KMS-11 (cell line): ENCODE measurements around the gene DIPK1B.
A peak's percentile ranks its signal among the peaks of the same experiment; 100 is the strongest.

Experiments
- H2AFZ ChIP-seq: fragments of 200-600 bp; sonication (generic); 2 replicates; pipeline ENCODE4 v1.6.1; 2016; ENCODE audit warnings: antibody characterized with exemption, mixed run types, low read depth
- H3K27ac ChIP-seq: fragments of 200-600 bp; sonication (generic); 2 replicates; pipeline ENCODE4 v1.6.1; 2016; ENCODE audit warnings: mild to moderate bottlenecking, mixed run types
- H3K27me3 ChIP-seq: fragments of 200-600 bp; sonication (generic); 2 replicates; pipeline ENCODE4 v1.6.1; 2017; ENCODE audit warnings: mild to moderate bottlenecking, low read depth, mixed run types, moderate library complexity; ENCODE audit not compliant: insufficient read depth
- H3K36me3 ChIP-seq: fragments of 200-600 bp; sonication (generic); 2 replicates; pipeline ENCODE4 v1.6.1; 2017; ENCODE audit warnings: mild to moderate bottlenecking, mixed run types; ENCODE audit not compliant: insufficient read depth
- H3K4me1 ChIP-seq: fragments of 200-600 bp; sonication (generic); 2 replicates; pipeline ENCODE4 v1.6.1; 2016; ENCODE audit warnings: mild to moderate bottlenecking, low read depth, mixed run types; ENCODE audit not compliant: poor library complexity, severe bottlenecking
- H3K4me2 ChIP-seq: fragments of 200-600 bp; sonication (generic); 2 replicates; pipeline ENCODE4 v1.7.0; 2016; ENCODE audit warnings: mild to moderate bottlenecking, mixed run types
- H3K4me3 ChIP-seq: fragments of 200-600 bp; sonication (generic); IDR thresholded peaks from 2 replicates; pipeline ENCODE4 v1.6.1; 2017; ENCODE audit warnings: low read depth, low read length, mixed read lengths; ENCODE audit not compliant: insufficient read depth
- H3K79me2 ChIP-seq: fragments of 200-600 bp; sonication (generic); 2 replicates; pipeline ENCODE4 v1.6.1; 2016; ENCODE audit warnings: low read depth, mixed run types; ENCODE audit not compliant: insufficient read depth
- H3K9ac ChIP-seq: fragments of 200-600 bp; sonication (generic); 2 replicates; pipeline ENCODE4 v1.6.1; 2016; ENCODE audit warnings: mild to moderate bottlenecking, mixed run types
- H4K20me1 ChIP-seq: fragments of 200-600 bp; sonication (generic); 2 replicates; pipeline ENCODE4 v1.6.1; 2016; ENCODE audit warnings: mild to moderate bottlenecking, mixed run types; ENCODE audit not compliant: insufficient read depth
- TF ChIP-seq, protein P1 (sequence below): fragments of 200-600 bp; sonication (generic); conservative IDR thresholded peaks from 2 replicates; pipeline ENCODE4 v1.6.1; 2017; ENCODE audit warnings: low read depth, mild to moderate bottlenecking, antibody characterized with exemption, low read length, moderate library complexity, mixed read lengths

DIPK1B gene

GRCh38 chr9:136724772-136725171 is 12.4 kb downstream of the DIPK1B start:
- no peaks in the 10 kb centered on the region; the same call in 1 of the 2 replicates for H3K36me3 ChIP-seq
- no peaks in the 10 kb centered on the region for H3K27me3 ChIP-seq
- H3K9ac ChIP-seq, result no peak overlapping the region
- H2AFZ ChIP-seq, result no peak overlapping the region
- H3K4me2 ChIP-seq, result no peak overlapping the region
- no peak overlapping the region for H3K27ac ChIP-seq
- peaks cover 37% of the 10 kb centered on the region for H4K20me1 ChIP-seq
- H3K79me2 ChIP-seq, result peaks cover 28% of the 10 kb centered on the region
- TF ChIP-seq, protein P1, sequence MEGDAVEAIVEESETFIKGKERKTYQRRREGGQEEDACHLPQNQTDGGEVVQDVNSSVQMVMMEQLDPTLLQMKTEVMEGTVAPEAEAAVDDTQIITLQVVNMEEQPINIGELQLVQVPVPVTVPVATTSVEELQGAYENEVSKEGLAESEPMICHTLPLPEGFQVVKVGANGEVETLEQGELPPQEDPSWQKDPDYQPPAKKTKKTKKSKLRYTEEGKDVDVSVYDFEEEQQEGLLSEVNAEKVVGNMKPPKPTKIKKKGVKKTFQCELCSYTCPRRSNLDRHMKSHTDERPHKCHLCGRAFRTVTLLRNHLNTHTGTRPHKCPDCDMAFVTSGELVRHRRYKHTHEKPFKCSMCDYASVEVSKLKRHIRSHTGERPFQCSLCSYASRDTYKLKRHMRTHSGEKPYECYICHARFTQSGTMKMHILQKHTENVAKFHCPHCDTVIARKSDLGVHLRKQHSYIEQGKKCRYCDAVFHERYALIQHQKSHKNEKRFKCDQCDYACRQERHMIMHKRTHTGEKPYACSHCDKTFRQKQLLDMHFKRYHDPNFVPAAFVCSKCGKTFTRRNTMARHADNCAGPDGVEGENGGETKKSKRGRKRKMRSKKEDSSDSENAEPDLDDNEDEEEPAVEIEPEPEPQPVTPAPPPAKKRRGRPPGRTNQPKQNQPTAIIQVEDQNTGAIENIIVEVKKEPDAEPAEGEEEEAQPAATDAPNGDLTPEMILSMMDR, result no peak
- H3K4me3 ChIP-seq, result no peak overlapping the region
- peaks cover 22% of the 10 kb centered on the region for H3K4me1 ChIP-seq

GRCh38 chr9:136725612-136726011 is 13.2 kb downstream of the DIPK1B start:
- peaks cover 28% of the 10 kb centered on the region for H3K79me2 ChIP-seq
- H3K4me2 ChIP-seq, result peak overlapping the region; percentile 96
- H2AFZ ChIP-seq, result no peak overlapping the region
- H3K27me3 ChIP-seq, result no peaks in the 10 kb centered on the region
- H3K9ac ChIP-seq, result no peak overlapping the region; the same call in 1 of the 2 replicates
- no peak overlapping the region for H3K4me3 ChIP-seq
- peaks cover 37% of the 10 kb centered on the region for H4K20me1 ChIP-seq
- peak overlapping the region; percentile 68; the same call in 1 of the 2 replicates for H3K27ac ChIP-seq
- no peaks in the 10 kb centered on the region; the same call in 1 of the 2 replicates for H3K36me3 ChIP-seq
- peaks cover 22% of the 10 kb centered on the region for H3K4me1 ChIP-seq
- TF ChIP-seq, protein P1, result no peak

DNA sequence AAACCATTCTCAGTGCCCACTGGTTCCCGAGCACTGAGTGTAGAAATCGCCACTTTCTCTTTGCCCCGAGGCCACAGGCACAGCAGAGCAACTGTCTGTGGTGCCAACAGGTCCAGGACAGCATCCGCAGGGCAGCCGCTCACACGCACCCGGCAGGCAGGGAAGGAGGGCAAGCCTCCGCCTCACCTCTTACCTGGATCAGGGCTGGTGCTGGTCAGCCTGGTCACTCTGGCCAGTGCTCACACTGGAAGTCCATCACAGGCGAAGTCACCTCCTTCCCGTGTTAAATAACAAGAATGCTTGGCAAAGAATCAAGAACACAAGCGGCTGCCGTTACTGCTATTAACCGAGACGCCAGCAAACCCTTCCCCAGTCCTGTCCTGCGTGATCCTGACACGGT is 13.7 kb downstream of the DIPK1B start:
- TF ChIP-seq, protein P1, result no peak
- Histone ChIP-seq H2AFZ (no peak overlapping the region), H3K27ac (peak overlapping the region; percentile 68; the same call in 1 of the 2 replicates), H3K4me1 (peaks cover 22% of the 10 kb centered on the region), H3K79me2 (peaks cover 28% of the 10 kb centered on the region), H3K4me2 (peak overlapping the region; percentile 96), H3K4me3 (no peak overlapping the region), H3K27me3 (no peaks in the 10 kb centered on the region), H3K9ac (no peak overlapping the region; the same call in 1 of the 2 replicates), H3K36me3 (no peaks in the 10 kb centered on the region; the same call in 1 of the 2 replicates), H4K20me1 (peaks cover 37% of the 10 kb centered on the region)

DNA sequence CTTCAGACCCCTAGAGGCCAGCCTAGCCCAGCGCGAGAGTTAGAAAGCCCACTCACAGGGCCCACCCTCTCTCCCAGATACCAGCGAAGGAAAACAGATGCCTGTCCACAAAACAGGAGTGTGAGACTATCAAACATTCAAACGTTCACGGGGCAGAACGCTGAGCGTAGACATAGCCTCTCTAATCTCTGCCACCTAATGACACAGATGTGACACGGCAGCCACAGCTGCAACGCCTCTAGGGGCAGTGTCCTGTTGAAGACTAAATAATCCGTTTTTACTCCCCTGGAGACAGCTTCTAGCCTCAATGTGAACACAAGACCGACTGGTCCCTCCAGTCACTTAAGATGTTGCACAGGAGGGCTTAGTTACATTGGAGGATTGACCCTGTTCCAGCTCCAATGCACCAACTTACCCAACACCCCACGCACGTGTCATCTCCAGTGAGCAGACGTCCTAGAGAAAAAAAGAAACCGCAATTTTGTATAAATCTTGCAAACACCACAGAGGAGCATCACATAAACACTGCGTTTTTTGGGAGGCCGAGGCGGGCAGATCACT is 14.3 kb downstream of the DIPK1B start:
- no peak overlapping the region for H2AFZ ChIP-seq
- TF ChIP-seq, protein P1, result peak; percentile 45; the same call in 1 of the 2 replicates

More for the DNA sequence above, 14.3 kb downstream of the DIPK1B start:
- Histone ChIP-seq H3K4me3 (no peak overlapping the region), H3K9ac (peak overlapping the region; percentile 93), H3K79me2 (peaks cover 28% of the 10 kb centered on the region), H3K4me1 (peaks cover 22% of the 10 kb centered on the region), H3K27ac (peak overlapping the region; percentile 68), H4K20me1 (peaks cover 37% of the 10 kb centered on the region), H3K4me2 (peak overlapping the region; percentile 96), H3K36me3 (no peaks in the 10 kb centered on the region; the same call in 1 of the 2 replicates), H3K27me3 (no peaks in the 10 kb centered on the region)
